GM10248 (cell line): ENCODE measurements around the gene SMTNL2.

Experiments used
- CTCF ChIA-PET: fragments of 300-600 bp; sonication (Branson Sonifier 250); formaldehyde crosslinking; extraction: SDS; loops from one replicate; lab custom pipeline; 2021; ENCODE audit warnings: antibody characterized with exemption; lab: Yijun Ruan, JAX
- POLR2A ChIA-PET: fragments of 350-650 bp; sonication (Branson Sonifier 250); formaldehyde crosslinking; extraction: SDS; loops from one replicate; lab custom pipeline; 2020; ENCODE audit warnings: antibody characterized with exemption; lab: Yijun Ruan, JAX
- DNase-seq: peaks from one replicate; pipeline ENCODE4 v3.0.0; 2012; ENCODE audit errors: extremely low spot score
- TF ChIP-seq, protein P1 (sequence below): IDR thresholded peaks from 2 replicates; pipeline ENCODE4 v1.5.1; 2012; ENCODE audit warnings: mild to moderate bottlenecking, low read depth; ENCODE audit errors: extremely low read depth, missing control alignments, control extremely low read depth

Gene SMTNL2

DNA sequence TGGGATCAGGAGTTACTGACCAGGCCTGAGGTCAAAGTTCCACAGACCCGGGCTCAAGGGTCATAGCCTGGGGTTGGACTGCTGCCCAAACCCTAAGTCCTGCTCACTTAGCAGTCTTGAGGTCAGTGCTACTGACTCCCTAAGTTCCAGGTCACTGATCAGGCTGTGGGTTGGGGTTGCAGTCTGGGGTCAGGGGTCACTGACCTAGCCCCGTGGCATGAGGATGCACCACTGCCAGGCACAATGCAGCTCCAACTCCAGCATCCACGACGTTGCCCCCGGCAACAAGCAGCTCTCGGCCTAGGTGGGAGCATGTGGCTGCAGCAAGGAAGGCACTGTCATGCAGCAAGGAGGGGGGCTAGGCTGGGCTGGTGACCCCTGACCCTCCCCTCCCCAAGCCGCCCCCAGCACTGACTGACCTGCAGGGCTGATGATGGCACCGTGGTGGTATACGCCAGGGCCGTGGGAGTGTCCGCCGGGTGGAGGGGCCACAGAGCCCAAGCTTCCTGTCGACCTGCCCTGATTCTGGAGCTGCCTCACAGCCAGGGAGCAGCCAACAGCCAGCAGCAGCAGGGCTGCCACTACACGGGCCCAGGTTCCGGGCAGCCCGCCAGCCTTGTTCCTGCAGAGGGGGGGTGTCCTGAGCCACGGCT is 25.1 kb upstream of the SMTNL2 start:
- no peak for DNase-seq
- ChIA-PET CTCF (interaction anchor here (1.6 to 1.9 kb wide), 2 partner anchors 8 to 68 kb away, joined by 4 read pairs; no protein-coding TSS in a partner anchor), POLR2A (no interaction called here)
- TF ChIP-seq, protein P1, sequence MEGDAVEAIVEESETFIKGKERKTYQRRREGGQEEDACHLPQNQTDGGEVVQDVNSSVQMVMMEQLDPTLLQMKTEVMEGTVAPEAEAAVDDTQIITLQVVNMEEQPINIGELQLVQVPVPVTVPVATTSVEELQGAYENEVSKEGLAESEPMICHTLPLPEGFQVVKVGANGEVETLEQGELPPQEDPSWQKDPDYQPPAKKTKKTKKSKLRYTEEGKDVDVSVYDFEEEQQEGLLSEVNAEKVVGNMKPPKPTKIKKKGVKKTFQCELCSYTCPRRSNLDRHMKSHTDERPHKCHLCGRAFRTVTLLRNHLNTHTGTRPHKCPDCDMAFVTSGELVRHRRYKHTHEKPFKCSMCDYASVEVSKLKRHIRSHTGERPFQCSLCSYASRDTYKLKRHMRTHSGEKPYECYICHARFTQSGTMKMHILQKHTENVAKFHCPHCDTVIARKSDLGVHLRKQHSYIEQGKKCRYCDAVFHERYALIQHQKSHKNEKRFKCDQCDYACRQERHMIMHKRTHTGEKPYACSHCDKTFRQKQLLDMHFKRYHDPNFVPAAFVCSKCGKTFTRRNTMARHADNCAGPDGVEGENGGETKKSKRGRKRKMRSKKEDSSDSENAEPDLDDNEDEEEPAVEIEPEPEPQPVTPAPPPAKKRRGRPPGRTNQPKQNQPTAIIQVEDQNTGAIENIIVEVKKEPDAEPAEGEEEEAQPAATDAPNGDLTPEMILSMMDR: no peak

DNA sequence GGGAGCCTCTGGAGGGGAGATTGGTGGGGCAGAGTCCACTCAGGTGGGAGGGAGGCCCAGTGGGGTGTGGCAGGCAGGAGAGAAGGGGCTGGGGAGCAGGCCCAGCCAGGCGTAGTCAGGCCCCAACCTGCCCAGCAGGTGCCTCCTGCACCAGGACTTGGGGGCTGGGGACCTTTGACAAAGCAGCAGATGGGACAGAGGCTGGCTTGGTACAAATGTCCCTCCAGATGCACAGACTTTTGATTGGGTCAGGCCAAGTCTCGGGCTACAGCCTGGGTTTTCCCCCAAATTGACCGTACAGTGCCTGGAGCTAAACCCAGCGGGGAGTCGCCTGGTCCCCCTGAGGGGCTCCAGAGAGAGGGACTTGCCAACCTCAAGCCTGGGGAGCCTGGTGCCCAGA is 24.4 kb upstream of the SMTNL2 start:
- POLR2A ChIA-PET: no interaction called here
- DNase-seq: no peak
- CTCF ChIA-PET: interaction anchor here (1.2 to 1.9 kb wide), 3 partner anchors 8 to 67 kb away, joined by 4 read pairs; no protein-coding TSS in a partner anchor

DNA sequence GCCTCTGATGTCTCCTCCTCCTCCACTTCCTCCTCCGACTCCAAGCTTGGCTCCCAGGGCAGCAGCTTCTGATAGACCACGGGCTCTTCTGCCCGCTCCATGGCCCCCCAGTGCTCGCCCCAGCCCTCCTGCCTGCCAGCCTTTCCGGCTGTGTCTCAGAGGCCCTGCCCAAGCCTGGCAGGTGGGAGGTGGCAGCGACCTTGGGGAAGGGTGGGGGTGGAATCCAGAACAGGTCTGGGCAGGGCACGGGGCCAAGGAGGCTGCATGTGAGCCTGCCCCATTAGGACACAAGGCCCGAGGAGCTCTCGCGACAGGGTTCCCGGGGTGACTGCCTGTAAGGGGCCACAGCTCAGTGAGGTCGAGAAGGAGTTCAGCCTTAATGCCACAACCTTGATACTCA is 23.9 kb upstream of the SMTNL2 start, which contains the start of gene GGT6:
GGT6 (minus strand) TSS at position 157 of the 400 bp plus-strand sequence; CDS start at position 101, 56 bp downstream.
- ChIA-PET POLR2A (no interaction called here), CTCF (interaction anchor here (1.2 to 1.9 kb wide), 3 partner anchors 7 to 67 kb away, joined by 4 read pairs; no protein-coding TSS in a partner anchor)
- no peak for DNase-seq
- TF ChIP-seq, protein P1: no peak

More for the DNA sequence above, 24.4 kb upstream of the SMTNL2 start:
- TF ChIP-seq, protein P1: no peak

DNA sequence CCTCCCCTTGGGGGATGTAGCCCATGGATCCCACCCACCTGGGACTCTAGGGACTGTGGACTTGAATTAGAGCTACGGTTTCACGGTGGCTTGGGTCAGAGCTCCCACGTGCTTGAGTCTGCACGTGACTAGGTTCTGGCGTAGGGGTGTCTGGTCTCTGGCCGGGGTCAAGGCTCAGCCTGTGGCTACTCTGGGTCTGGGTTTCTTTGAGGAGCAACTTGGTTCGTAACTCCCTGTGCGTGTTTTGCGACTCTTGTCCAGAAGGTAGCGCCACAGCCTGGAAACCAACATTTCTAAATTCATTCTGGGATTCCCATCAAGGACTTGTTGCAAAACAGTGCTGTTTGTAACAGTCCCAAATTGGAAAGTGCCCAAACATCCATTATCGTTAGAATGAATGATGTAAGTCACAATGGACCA is 23.5 kb upstream of the SMTNL2 start:
- ChIA-PET POLR2A (interaction anchor here (0.6 kb wide), 1 partner anchor 341 kb away, joined by 3 read pairs; no protein-coding TSS in a partner anchor), CTCF (interaction anchor here (1.2 kb wide), 1 partner anchor 64 kb away, joined by 4 read pairs; no protein-coding TSS in a partner anchor)
- TF ChIP-seq, protein P1: no peak

DNA sequence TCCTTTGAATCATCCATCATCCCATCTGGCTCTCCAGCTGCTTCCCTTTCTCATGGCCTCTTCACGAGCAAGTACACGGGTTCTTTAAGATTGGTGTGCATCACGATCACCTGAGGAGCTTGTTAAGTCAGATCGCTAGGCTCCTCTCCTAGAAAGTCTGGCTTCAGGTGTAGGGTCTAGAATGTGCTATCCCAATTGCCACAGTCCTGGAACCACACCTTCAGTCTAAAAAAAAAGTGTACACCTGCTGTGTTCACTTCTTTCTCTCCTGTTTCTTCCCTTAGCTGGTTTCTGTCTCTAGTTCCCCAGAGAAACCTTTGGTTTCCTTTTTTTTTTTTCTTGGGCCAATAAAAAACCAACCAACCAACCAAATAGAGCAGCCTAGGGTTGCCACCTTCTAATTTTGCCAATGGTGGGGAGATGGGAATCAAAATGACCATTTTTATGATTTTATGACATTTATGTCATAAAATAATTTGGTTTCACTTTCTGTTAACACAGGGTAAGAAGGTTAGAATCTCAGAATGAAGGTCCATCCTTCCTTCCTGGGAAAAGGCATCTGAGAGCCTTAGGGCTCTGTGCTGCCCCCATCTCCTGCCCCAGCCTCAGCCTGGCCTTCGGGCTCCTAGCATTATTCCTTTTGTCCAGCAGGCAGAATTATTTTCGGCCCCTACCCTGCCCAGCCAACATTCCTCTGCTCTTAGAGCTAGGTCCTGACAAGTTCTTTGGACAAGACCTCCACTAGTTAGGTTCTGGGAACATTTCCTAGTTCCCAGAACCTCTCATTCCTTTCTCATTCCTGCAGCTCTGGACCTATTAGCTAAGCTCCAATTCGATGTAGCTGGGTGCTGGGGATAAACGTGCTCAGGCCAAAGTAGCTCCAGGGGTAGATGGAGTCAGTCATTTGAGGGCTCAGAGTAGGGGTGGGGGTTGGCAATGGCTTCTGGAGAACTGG is 22.0 kb upstream of the SMTNL2 start:
- POLR2A ChIA-PET: interaction anchor here (0.6 kb wide), 2 partner anchors 154 to 405 kb away, joined by 3 to 5 read pairs; partner anchors contain the start of gene SPAG7
- no peak for DNase-seq
- CTCF ChIA-PET: interaction anchor here (0.7 to 2.4 kb wide), 5 partner anchors 12 to 152 kb away, joined by 3 to 10 read pairs (median 3); no protein-coding TSS in a partner anchor
- TF ChIP-seq, protein P1: no peak

More for the DNA sequence above, 23.5 kb upstream of the SMTNL2 start:
- no peak for DNase-seq
